Skeletal muscle satellite cell (primary cell): ENCODE results near the gene RPL36A.
A peak's percentile ranks its signal among the peaks of the same experiment; 100 is the strongest.

Experiments used
- H3K27me3 ChIP-seq: 2 replicates; pipeline ENCODE4 v1.7.0; 2013; ENCODE audit warnings: low read length; ENCODE audit not compliant: control insufficient read depth, insufficient read depth
- H3K36me3 ChIP-seq: 2 replicates; pipeline ENCODE4 v1.7.0; 2013; ENCODE audit warnings: mild to moderate bottlenecking, control low read depth, low read length; ENCODE audit not compliant: insufficient read depth
- H3K4me1 ChIP-seq: 2 replicates; pipeline ENCODE4 v1.7.0; 2013; ENCODE audit warnings: low read length; ENCODE audit not compliant: control insufficient read depth, insufficient read depth
- H3K4me2 ChIP-seq: 2 replicates; pipeline ENCODE4 v1.7.0; 2013; ENCODE audit warnings: mild to moderate bottlenecking, low read length
- H3K4me3 ChIP-seq: 2 replicates; pipeline ENCODE4 v1.7.0; 2013; ENCODE audit warnings: low read length
- H3K9ac ChIP-seq: 2 replicates; pipeline ENCODE4 v1.7.0; 2013; ENCODE audit warnings: mild to moderate bottlenecking, low read depth, low read length, moderate library complexity
- H3K9me3 ChIP-seq: replicated peaks from 2 replicates; pipeline ENCODE4 v1.7.0; 2013; ENCODE audit warnings: mild to moderate bottlenecking, control low read depth, low read length

RPL36A gene

GRCh38 chrX:101416691-101417090 lies 25.9 kb downstream of the RPL36A start:
- no peaks in the 10 kb centered on the region for H3K27me3 ChIP-seq
- no peak overlapping the region for H3K9ac ChIP-seq
- peaks cover 8% of the 10 kb centered on the region for H3K4me1 ChIP-seq
- peaks cover 13% of the 10 kb centered on the region for H3K36me3 ChIP-seq
- H3K9me3 ChIP-seq: no peaks in the 10 kb centered on the region
- H3K4me2 ChIP-seq: no peak overlapping the region
- no peak overlapping the region for H3K4me3 ChIP-seq

DNA sequence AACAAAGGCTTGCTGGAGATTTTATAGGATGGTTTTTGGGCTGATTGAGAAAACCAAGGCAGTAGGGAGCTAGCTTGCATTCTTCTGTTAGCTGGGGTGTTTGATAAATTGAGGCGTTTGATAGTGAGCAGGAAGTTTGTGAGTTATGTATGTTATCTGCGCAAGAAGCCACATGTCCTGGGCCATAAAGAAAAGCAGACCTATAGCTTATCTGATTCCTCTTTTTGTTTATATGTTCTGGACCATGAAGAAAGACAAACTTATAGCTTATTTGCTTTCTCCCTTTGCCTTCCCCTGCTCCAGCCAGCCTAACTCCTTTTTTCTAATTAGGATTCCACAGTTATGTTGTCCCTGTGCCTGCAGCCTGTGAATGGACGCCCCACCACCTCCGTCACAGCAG lies 26.4 kb downstream of the RPL36A start:
- Histone ChIP-seq H3K9me3 (no peaks in the 10 kb centered on the region), H3K27me3 (no peaks in the 10 kb centered on the region), H3K9ac (no peak overlapping the region), H3K4me2 (no peak overlapping the region), H3K4me3 (no peak overlapping the region), H3K36me3 (peaks cover 8% of the 10 kb centered on the region), H3K4me1 (peaks cover 8% of the 10 kb centered on the region)

GRCh38 chrX:101417981-101418841 lies 27.4 kb downstream of the RPL36A start:
- no peaks in the 10 kb centered on the region for H3K9me3 ChIP-seq
- H3K9ac ChIP-seq: peak overlapping the region; percentile 93
- H3K36me3 ChIP-seq: no peaks in the 10 kb centered on the region
- peak overlapping the region; percentile 84 for H3K4me2 ChIP-seq
- peak overlapping the region; percentile 71 for H3K4me3 ChIP-seq
- peaks cover 8% of the 10 kb centered on the region for H3K4me1 ChIP-seq
- H3K27me3 ChIP-seq: no peaks in the 10 kb centered on the region

GRCh38 chrX:101419489-101419888 lies 28.7 kb downstream of the RPL36A start:
- Histone ChIP-seq H3K9ac (no peak overlapping the region), H3K27me3 (no peaks in the 10 kb centered on the region), H3K4me2 (no peak overlapping the region), H3K36me3 (no peaks in the 10 kb centered on the region), H3K4me1 (peaks cover 8% of the 10 kb centered on the region), H3K9me3 (no peaks in the 10 kb centered on the region), H3K4me3 (no peak overlapping the region)

GRCh38 chrX:101427954-101428353 lies 37.1 kb downstream of the RPL36A start:
- Histone ChIP-seq H3K4me3 (no peak overlapping the region), H3K27me3 (no peaks in the 10 kb centered on the region), H3K4me1 (peaks cover 17% of the 10 kb centered on the region), H3K9me3 (no peaks in the 10 kb centered on the region), H3K9ac (no peak overlapping the region), H3K36me3 (peaks cover 4% of the 10 kb centered on the region), H3K4me2 (no peak overlapping the region)

DNA sequence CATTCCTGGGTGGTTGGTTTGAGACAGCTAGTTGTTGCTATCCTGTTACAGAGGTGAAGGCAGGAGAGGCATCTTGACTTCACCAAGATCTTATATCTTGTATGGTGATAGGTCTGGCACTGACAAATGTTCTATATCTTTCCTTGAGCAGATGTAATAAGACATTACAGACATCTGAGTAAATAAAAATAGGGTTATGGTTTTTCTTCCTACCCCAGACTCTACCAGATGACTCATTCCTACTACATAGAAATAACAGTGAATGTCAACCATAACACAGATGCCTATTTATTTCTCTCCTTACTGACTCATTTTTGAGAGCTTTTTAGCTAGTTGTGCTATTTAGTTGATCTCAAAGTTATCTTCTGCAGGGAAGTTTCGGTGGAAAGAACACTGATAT lies 39.1 kb downstream of the RPL36A start:
- Histone ChIP-seq H3K9me3 (no peaks in the 10 kb centered on the region), H3K4me1 (peaks cover 17% of the 10 kb centered on the region), H3K36me3 (peaks cover 4% of the 10 kb centered on the region), H3K4me3 (no peak overlapping the region), H3K9ac (no peak overlapping the region), H3K4me2 (peak overlapping the region; percentile 44), H3K27me3 (no peaks in the 10 kb centered on the region)

DNA sequence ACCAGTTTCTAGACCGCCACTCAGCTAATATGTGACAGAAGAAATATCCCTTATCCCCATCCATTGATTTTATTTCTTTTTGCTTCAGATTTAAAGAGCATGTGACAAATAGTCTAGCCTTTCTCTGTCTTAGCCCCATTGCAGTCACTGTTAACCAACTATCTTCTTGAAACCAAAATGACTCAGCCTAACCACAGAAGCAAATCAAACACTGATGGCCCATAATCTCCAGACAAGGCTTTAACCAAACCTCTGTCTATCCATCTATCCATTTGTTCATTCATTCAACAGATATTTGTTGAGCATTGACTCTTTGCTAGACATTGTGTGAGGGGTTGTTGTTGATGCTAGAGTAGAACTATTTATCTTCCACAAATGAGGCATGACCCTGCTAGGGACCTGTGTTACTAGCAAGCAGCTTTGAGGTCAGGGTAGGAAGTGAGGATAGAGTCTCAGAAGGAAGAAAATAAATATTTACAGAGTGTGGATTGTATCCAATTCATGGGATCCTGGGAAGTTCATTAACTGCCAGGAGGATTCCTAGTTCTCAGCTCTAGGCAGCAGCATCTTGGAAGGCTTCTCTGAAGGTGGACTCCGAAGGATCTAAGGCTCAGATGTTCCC lies 39.8 kb downstream of the RPL36A start:
- Histone ChIP-seq H3K27me3 (no peaks in the 10 kb centered on the region), H3K36me3 (peaks cover 4% of the 10 kb centered on the region), H3K4me1 (peaks cover 17% of the 10 kb centered on the region), H3K4me3 (no peak overlapping the region), H3K9ac (no peak overlapping the region), H3K9me3 (no peaks in the 10 kb centered on the region), H3K4me2 (peak overlapping the region; percentile 44)

DNA sequence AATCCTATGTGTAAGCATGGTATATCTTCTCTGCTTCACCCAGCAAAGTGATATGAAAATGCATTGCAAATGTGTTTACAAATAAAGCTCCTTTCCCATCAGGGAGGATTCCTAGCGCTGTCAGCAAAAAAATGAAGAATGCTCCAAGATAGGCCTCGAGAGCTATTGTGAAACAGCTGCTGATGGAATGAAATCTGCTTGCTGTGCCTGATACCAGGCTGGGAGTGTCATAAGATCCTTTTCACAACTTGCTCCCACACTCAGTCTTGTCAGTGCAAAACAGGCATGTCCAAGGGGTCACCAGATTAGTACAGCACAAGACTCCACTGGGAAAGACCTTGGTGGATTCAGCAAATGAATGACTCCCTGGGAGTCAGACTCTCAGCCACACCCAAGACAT lies 51.3 kb downstream of the RPL36A start:
- Histone ChIP-seq H3K27me3 (no peaks in the 10 kb centered on the region), H3K9me3 (no peaks in the 10 kb centered on the region), H3K4me2 (no peak overlapping the region), H3K4me1 (no peaks in the 10 kb centered on the region), H3K4me3 (no peak overlapping the region), H3K36me3 (peaks cover 5% of the 10 kb centered on the region), H3K9ac (no peak overlapping the region)
